Esophagus (tissue), 2 donors: ENCODE measurements around the gene ATP4A. TPM values are rescaled to one million over a fixed set of nuclear protein-coding genes. Genes with fewer than 3 reads are reported as not detected.

Experiments
- H3K27ac ChIP-seq, 2 donors: one replicate each; pipeline ENCODE4 v1.5.1; 2013; ENCODE audit warnings: low read depth in 2 of 2, mild to moderate bottlenecking in 2 of 2, inconsistent platforms in 1 of 2, low read length in 1 of 2, moderate library complexity in 1 of 2
- H3K27me3 ChIP-seq, 2 donors: one replicate each; pipeline ENCODE4 v1.6.1; 2013; ENCODE audit warnings: low read length in 2 of 2, control low read depth in 1 of 2, mild to moderate bottlenecking in 1 of 2; ENCODE audit not compliant: insufficient read depth in 2 of 2, control insufficient read depth in 1 of 2
- H3K36me3 ChIP-seq, 2 donors: one replicate each; pipeline ENCODE4 v1.6.1; 2013; ENCODE audit warnings: low read length in 1 of 2; ENCODE audit not compliant: control insufficient read depth in 2 of 2, insufficient read depth in 2 of 2
- H3K4me1 ChIP-seq, 2 donors: one replicate each; pipeline ENCODE4 v1.6.1; 2013; ENCODE audit warnings: low read length in 1 of 2; ENCODE audit not compliant: control insufficient read depth in 2 of 2, insufficient read depth in 2 of 2
- H3K4me3 ChIP-seq, 2 donors: one replicate each; pipeline ENCODE4 v1.5.1; 2013; ENCODE audit warnings: low read length in 2 of 2, mild to moderate bottlenecking in 2 of 2, low read depth in 1 of 2, moderate library complexity in 1 of 2
- H3K9me3 ChIP-seq, 2 donors: one replicate each; pipeline ENCODE4 v1.6.1; 2013; ENCODE audit warnings: mild to moderate bottlenecking in 2 of 2, low read depth in 1 of 2, low read length in 1 of 2, moderate library complexity in 1 of 2; ENCODE audit not compliant: control insufficient read depth in 2 of 2, insufficient read depth in 1 of 2
- WGBS, 2 donors: extraction: QIAGEN DNeasy Blood & Tissue Kit; methylation state at CpG; one replicate each; pipeline ENCODE4 v1.1.7; 2013; 5-methylcytosine and 5-hydroxymethylcytosine counted together
- polyA plus RNA-seq, 2 donors: library from polyadenylated mRNA; stranded (reverse); fragments of 200-250 nt; gene quantifications; one replicate each; pipeline ENCODE4 v1.2.3, GENCODE V29; 2013
- donor health status: healthy with polysubstance abuse.
- donor health status: Bipolar disorder and iron deficiency.

Gene ATP4A
- polyA plus RNA-seq, 2 donors, result 0.02 to 0.12 TPM

GRCh38 chr19:35509861-35510625 is 53.4 kb downstream of the ATP4A start:
- 1% methylated on average over 39 of the region's 39 CpGs for WGBS, 2 donors
- peak overlapping the region; percentile 77 to 92 for H3K27ac ChIP-seq
- peaks cover 0 to 3% of the 10 kb centered on the region in 2 donors for H3K9me3 ChIP-seq
- H3K4me3 ChIP-seq, result peak overlapping the region; percentile 36 to 49
- H3K4me1 ChIP-seq, result peaks cover 0 to 21% of the 10 kb centered on the region in 2 donors
- H3K27me3 ChIP-seq, result no peaks in the 10 kb centered on the region
- peaks cover 0 to 5% of the 10 kb centered on the region in 2 donors for H3K36me3 ChIP-seq

GRCh38 chr19:35509018-35509652 is 54.3 kb downstream of the ATP4A start:
- 18% methylated on average over 12 of the region's 12 CpGs for WGBS, 2 donors
- peaks cover 0 to 21% of the 10 kb centered on the region in 2 donors for H3K4me1 ChIP-seq
- H3K27ac ChIP-seq, result peak overlapping the region; percentile 77 to 92
- peaks cover 0 to 6% of the 10 kb centered on the region in 2 donors for H3K36me3 ChIP-seq
- H3K9me3 ChIP-seq, result peaks cover 0 to under 1% of the 10 kb centered on the region in 2 donors
- H3K27me3 ChIP-seq, result no peaks in the 10 kb centered on the region
- H3K4me3 ChIP-seq, result peak overlapping the region in 1 of 2 donors; percentile 49

- no peaks in the 10 kb centered on the region for H3K27me3 ChIP-seq
- no peaks in the 10 kb centered on the region for H3K9me3 ChIP-seq
- H3K4me3 ChIP-seq, result no peak overlapping the region
- peaks cover 0 to 17% of the 10 kb centered on the region in 2 donors for H3K4me1 ChIP-seq
- H3K36me3 ChIP-seq, result peaks cover 0 to 6% of the 10 kb centered on the region in 2 donors
- 87 to 90% methylated on average over 3 of the region's 3 CpGs for WGBS, 2 donors
- no peak overlapping the region for H3K27ac ChIP-seq
These were observed 55.3 kb downstream of the ATP4A start for GRCh38 chr19:35508129-35508528.

- 79% methylated on average over 11 of the region's 11 CpGs for WGBS, 2 donors
- Histone ChIP-seq H3K27ac (no peak overlapping the region), H3K9me3 (no peaks in the 10 kb centered on the region), H3K36me3 (peaks cover 0 to 6% of the 10 kb centered on the region in 2 donors), H3K27me3 (no peaks in the 10 kb centered on the region), H3K4me3 (no peak overlapping the region), H3K4me1 (peaks cover 0 to 13% of the 10 kb centered on the region in 2 donors)
These were observed 55.9 kb downstream of the ATP4A start for GRCh38 chr19:35507561-35507960.

DNA sequence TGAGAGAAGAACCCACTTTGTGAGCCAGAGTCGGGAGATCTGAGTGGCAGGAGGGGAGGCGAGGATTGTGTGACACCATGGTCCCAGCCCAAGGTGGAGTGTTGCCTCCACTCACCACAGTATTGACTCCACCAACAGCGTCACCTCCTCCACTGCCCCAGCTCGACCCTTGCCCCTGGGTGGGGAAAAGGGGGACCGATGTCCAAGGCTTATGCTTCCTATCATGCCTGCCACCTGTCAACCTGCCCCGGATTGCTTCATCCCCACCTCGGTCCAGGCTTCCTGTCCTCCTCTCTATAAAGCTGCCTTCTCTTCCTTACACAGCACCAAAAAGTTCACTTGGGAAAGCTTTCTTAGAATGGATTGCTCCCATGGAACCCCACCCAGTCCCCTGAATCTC is 57.4 kb downstream of the ATP4A start:
- no peaks in the 10 kb centered on the region for H3K9me3 ChIP-seq
- peaks cover 0 to 9% of the 10 kb centered on the region in 2 donors for H3K4me1 ChIP-seq
- 83 to 86% methylated on average over 6 to 7 of the region's 7 CpGs for WGBS, 2 donors
- H3K27me3 ChIP-seq, result no peaks in the 10 kb centered on the region
- no peak overlapping the region for H3K27ac ChIP-seq
- H3K36me3 ChIP-seq, result peaks cover 0 to 6% of the 10 kb centered on the region in 2 donors
- H3K4me3 ChIP-seq, result no peak overlapping the region

DNA sequence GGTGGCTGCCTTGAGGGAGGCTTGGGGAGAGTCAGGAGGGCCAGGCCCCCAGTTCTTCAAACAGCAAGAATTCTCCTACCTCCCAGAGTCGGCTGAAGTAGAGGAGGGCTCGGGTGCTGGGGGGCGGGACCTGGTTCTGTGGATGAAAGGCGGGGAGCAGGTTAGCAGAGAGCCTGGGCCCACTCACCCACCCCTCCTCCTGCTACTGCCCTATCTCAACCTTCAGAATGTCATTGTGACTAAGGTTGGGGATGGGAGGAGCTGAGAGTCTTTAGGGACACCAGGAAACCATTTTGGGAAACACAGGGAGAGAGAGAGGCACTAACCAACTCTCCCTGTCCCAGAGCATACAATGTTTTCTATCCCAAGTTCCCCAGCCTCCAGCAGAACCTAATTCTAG is 60.7 kb downstream of the ATP4A start:
- 85 to 86% methylated on average over 4 of the region's 4 CpGs for WGBS, 2 donors
- no peaks in the 10 kb centered on the region for H3K27me3 ChIP-seq
- no peaks in the 10 kb centered on the region for H3K9me3 ChIP-seq
- H3K4me3 ChIP-seq, result no peak overlapping the region
- no peaks in the 10 kb centered on the region for H3K4me1 ChIP-seq
- peaks cover 0 to 8% of the 10 kb centered on the region in 2 donors for H3K36me3 ChIP-seq
- no peak overlapping the region for H3K27ac ChIP-seq

- no peaks in the 10 kb centered on the region for H3K9me3 ChIP-seq
- no peaks in the 10 kb centered on the region for H3K4me1 ChIP-seq
- H3K27me3 ChIP-seq, result no peaks in the 10 kb centered on the region
- no peak overlapping the region for H3K27ac ChIP-seq
- peaks cover 0 to 8% of the 10 kb centered on the region in 2 donors for H3K36me3 ChIP-seq
- no peak overlapping the region for H3K4me3 ChIP-seq
- 78 to 83% methylated on average over 15 of the region's 15 CpGs for WGBS, 2 donors
These were observed 61.8 kb downstream of the ATP4A start for GRCh38 chr19:35501684-35502083.

- WGBS, 2 donors, result 86 to 87% methylated on average over 10 of the region's 10 CpGs
- H3K27ac ChIP-seq, result no peak overlapping the region
- no peaks in the 10 kb centered on the region for H3K27me3 ChIP-seq
- H3K4me1 ChIP-seq, result no peaks in the 10 kb centered on the region
- H3K36me3 ChIP-seq, result peaks cover 0 to 8% of the 10 kb centered on the region in 2 donors
- no peaks in the 10 kb centered on the region for H3K9me3 ChIP-seq
- no peak overlapping the region for H3K4me3 ChIP-seq
These were observed 62.8 kb downstream of the ATP4A start for GRCh38 chr19:35500611-35501010.
